ENCODE results near the gene MEF2D.

Gene MEF2D

DNA sequence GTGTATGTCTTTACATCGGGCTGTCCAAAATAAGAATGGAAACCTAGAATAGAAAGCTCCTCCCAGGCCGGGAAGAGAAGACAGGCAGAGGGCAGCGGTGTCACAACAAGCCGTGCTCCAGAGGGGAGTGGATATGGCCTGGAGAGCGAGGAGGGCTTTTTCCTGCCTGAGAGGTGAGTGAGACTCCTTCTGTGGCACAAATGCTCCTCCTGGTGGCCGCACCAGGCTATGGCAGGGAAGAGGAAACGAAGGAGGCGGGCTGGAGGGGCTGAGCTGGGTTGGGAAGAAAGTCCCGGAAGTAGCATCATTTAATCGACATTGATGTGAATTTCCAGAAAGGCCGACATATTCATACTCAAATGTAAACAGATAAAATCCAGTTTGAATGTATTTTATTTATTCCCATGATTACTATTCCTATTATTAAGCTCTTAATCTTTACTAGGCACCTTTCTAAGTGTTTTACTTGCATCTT is 54.7 kb downstream of the MEF2D start:
- no peak overlapping the region for H3K27ac ChIP-seq
- H3K27me3 ChIP-seq (replicated peaks), result peaks cover 37% of the 10 kb centered on the region
- in situ Hi-C loops (cut with HindIII; ENCODE audit: low pct_ligation_motif_present, low sequenced_read_pairs), result no loop called here
- no peaks in the 10 kb centered on the region for H3K36me3 ChIP-seq (replicated peaks)
- peak; percentile 69 for DNase-seq
- no peak overlapping the region for H3K4me3 ChIP-seq (ENCODE audit: low read depth, low read length)
- TF ChIP-seq, protein P1, sequence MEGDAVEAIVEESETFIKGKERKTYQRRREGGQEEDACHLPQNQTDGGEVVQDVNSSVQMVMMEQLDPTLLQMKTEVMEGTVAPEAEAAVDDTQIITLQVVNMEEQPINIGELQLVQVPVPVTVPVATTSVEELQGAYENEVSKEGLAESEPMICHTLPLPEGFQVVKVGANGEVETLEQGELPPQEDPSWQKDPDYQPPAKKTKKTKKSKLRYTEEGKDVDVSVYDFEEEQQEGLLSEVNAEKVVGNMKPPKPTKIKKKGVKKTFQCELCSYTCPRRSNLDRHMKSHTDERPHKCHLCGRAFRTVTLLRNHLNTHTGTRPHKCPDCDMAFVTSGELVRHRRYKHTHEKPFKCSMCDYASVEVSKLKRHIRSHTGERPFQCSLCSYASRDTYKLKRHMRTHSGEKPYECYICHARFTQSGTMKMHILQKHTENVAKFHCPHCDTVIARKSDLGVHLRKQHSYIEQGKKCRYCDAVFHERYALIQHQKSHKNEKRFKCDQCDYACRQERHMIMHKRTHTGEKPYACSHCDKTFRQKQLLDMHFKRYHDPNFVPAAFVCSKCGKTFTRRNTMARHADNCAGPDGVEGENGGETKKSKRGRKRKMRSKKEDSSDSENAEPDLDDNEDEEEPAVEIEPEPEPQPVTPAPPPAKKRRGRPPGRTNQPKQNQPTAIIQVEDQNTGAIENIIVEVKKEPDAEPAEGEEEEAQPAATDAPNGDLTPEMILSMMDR (IDR thresholded peaks at IDR 0.05; ENCODE audit: low read depth, low read length, missing control alignments), result peak; percentile 99

GRCh38 chr1:156444407-156445001 is 56.1 kb downstream of the MEF2D start:
- no peak overlapping the region for H3K27ac ChIP-seq
- TF ChIP-seq, protein P1 (IDR thresholded peaks at IDR 0.05; ENCODE audit: low read depth, low read length, missing control alignments), result peak; percentile 56
- no peak overlapping the region for H3K4me3 ChIP-seq (ENCODE audit: low read depth, low read length)
- peaks cover 46% of the 10 kb centered on the region for H3K27me3 ChIP-seq (replicated peaks)
- no peaks in the 10 kb centered on the region for H3K36me3 ChIP-seq (replicated peaks)
- in situ Hi-C loops (cut with HindIII; ENCODE audit: low pct_ligation_motif_present, low sequenced_read_pairs), result no loop called here
- DNase-seq, result peak; percentile 24

DNA sequence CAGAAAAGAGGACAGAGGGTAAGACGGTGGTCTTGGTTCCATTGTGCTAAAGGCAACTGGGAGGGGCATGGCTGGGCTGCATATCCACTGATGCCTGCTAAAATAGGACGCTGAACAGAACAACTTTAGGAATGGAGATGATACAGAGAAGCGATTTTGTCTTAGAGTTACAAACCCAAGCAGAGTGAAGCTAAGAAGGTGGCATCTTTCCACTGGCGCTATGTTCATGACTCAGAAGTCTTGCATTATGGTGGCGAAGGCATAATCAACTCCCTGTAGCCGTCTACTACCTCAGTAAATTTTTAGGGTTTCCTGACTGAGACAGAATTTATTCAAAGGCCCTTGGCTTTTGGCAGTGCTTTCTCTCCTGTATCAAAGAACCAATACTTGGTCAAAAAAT is 57.3 kb downstream of the MEF2D start:
- H3K36me3 ChIP-seq (replicated peaks), result no peaks in the 10 kb centered on the region
- TF ChIP-seq, protein P1 (IDR thresholded peaks at IDR 0.05; ENCODE audit: low read depth, low read length, missing control alignments), result no peak
- H3K4me3 ChIP-seq (ENCODE audit: low read depth, low read length), result no peak overlapping the region
- H3K27me3 ChIP-seq (replicated peaks), result peaks cover 55% of the 10 kb centered on the region
- DNase-seq, result no peak
- no peak overlapping the region for H3K27ac ChIP-seq
- in situ Hi-C loops (cut with HindIII; ENCODE audit: low pct_ligation_motif_present, low sequenced_read_pairs), result no loop called here

- Histone ChIP-seq H3K27me3 (replicated peaks) (peaks cover 80% of the 10 kb centered on the region), H3K4me3 (ENCODE audit: low read depth, low read length) (no peak overlapping the region), H3K36me3 (replicated peaks) (no peaks in the 10 kb centered on the region), H3K27ac (no peak overlapping the region)
- TF ChIP-seq, protein P1 (IDR thresholded peaks at IDR 0.05; ENCODE audit: low read depth, low read length, missing control alignments), result no peak
- DNase-seq, result no peak
- in situ Hi-C loops (cut with HindIII; ENCODE audit: low pct_ligation_motif_present, low sequenced_read_pairs), result no loop called here
These were observed 59.7 kb downstream of the MEF2D start for GRCh38 chr1:156440654-156441437.

DNA sequence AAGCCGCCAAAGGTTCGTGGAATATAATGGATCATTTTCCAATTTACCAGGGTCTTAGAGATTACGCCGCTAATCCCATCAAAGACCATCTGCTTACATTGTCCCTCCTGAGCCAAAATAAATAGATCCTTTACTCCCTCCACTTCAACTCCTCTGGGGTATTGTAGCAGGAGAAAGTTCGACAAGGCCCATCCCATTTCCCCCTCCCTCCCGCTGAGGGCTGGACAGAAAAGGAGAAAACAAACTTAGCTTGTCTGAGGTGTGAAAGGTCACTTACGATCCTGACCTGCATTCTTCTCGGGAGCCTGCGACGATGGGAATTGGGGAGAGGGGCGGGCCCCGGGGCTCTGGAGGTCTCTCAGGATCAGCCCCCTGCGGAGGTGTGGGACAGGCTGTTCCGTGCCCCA is 60.8 kb downstream of the MEF2D start:
- in situ Hi-C loops (cut with HindIII; ENCODE audit: low pct_ligation_motif_present, low sequenced_read_pairs), result no loop called here
- TF ChIP-seq, protein P1 (IDR thresholded peaks at IDR 0.05; ENCODE audit: low read depth, low read length, missing control alignments), result no peak
- Histone ChIP-seq H3K36me3 (replicated peaks) (no peaks in the 10 kb centered on the region), H3K27ac (no peak overlapping the region), H3K4me3 (ENCODE audit: low read depth, low read length) (no peak overlapping the region), H3K27me3 (replicated peaks) (peaks cover 90% of the 10 kb centered on the region)
- DNase-seq, result no peak
